SHP77 (cell line): ENCODE results near the gene FAP.

Source experiments
- DNase-seq, 2 experiments: peaks; one replicate each; lab custom pipeline; 2025; lab: John Stamatoyannopoulos, UW

FAP gene

DNA sequence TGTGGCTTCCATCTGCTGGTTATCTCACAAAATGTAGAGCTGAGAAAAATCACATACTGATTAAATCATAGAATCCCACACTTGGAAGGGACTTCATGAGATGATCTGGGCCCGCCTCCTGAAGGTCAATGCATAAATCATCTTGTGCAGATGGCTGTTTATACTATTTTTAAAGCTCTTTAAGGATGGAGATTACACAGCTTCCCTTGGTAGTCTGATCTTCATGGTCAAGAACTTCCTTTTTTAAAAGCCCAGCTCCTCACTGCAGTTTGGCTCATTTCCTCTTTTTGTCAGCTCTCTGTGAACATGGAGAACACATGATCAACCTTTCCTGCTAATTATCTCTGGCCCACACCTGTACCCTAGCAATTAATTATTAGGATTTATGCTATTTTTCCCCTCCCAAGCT, 117.1 kb downstream of the FAP start:
- no peak for DNase-seq

GRCh38 chr2:162125138-162125537, 118.1 kb downstream of the FAP start:
- no peak for DNase-seq

DNA sequence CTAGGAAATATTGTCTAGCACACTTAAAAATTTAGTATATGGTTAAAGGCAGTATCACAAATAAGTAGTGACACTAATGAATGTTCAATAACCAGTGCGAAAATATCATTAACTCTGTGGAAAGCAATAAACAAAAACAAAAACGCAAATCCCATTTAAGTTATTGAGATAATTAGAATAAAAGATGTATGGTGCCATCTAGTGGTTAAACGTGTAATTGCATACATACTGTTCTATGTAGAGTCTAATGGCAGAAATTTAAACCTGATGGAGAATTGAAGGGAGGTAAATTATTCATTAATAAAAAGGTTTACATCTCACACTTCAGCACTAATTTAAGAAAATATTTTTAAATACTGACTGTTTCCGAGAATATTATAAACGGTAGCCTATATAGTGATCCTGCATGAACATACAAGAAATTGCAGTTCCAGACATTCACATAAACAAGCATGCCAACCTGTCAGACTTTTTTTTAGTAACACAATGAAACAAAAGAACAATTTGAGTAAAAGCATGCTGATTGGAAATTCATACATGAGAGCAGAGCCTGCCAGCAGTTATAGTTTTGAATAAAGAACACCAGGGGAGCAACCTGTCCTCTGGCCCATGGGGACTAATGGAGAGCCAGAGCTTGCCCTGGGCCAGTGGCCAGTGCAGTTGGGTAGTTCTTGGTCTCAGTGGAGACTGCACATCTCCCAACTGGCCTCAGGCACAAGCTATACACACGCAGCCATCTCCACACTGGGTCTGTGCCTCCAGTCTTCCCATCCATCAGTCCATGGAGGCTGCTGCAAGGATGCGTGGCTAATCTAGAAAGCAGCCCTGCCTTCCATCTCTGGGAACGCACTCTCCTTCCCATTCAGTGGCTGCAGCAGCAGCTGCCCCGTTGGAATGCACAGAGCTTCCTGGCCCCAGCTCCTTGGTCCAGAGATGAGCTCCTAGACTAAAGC, 119.2 kb downstream of the FAP start:
- peak in 1 of 2 experiments; percentile 31 for DNase-seq
